NOMO-1 treated with dmso at 0.1 percent for 144 hours (cell line): Measurements from ENCODE around the gene ADD1.
A peak's percentile ranks its signal among the peaks of the same experiment; 100 is the strongest.
"Not testable (repeated sequence)": the region's sequence is repeated elsewhere in the genome, so short reads cannot be mapped to it uniquely, and the experiment has no call there.

Experiments
- DNase-seq: peaks from one replicate; lab custom pipeline; 2025; ENCODE audit not compliant: unreplicated experiment; lab: John Stamatoyannopoulos, UW

ADD1 gene

DNA sequence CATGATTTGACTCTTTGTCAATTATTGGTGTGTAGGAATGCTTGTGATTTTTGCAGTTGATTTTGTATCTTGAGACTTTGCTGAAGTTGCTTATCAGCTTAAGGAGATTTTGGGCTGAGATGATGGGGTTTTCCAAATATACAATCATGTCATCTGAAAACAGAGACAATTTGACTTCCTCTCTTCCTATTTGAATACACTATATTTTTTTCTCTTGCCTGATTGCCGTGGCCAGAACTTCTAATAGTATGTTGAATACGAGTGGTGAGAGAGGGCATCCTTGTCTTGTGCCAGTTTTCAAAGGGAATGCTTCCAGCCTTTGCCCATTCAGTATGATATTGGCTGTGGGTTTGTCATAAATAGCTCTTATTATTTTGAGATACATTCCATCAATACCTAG is 74.7 kb downstream of the ADD1 start:
- not testable (repeated sequence) for DNase-seq

DNA sequence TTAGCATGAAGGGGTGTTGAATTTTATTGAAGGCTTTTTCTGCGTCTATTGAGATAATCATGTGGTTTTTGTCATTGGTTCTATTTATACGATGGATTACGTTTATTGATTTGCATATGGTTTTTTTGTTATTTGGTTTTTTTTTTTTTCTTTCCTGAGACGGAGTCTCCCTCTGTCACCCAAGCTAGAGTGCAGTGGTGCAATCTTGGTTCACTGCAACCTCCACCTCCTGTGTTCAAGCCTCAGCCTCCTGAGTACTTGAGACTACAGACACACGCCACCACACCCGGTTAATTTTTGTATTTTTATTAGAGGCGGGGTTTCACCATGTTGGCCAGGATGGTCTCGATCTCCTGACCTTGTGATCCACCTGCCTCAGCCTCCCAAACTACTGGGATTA is 75.1 kb downstream of the ADD1 start:
- not testable (repeated sequence) for DNase-seq

DNA sequence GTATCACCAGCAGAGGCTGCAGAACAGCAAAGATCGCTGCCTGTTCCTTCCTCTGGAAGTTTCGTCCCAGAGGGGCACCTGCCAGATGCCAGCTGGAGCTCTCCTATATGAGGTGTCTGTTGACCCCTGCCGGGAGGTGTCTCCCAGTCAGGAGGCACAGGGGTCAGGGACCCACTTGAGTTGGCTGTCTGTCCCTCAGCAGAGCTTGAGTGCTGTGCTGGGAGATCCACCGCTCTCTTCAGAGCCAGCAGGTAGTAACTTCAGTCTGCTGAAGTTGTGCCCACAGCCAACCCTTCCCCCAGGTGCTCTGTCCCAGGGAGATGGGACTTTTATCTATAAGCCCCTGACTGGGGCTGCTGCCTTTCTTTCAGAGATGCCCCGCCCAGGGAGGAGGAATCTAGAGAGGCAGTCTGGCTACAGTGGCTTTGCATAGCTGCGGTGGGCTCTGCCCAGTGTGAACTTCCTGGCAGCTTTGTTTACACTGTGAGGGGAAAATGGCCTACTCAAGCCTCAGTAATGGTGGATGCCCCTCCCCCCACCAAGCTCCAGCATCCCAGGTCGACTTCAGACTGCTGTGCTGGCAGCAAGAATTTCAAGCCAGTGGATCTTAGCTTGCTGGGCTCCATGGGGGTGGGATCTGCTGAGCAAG is 78.9 kb downstream of the ADD1 start:
- not testable (repeated sequence) for DNase-seq

- DNase-seq = no peak
Observed at GRCh38 chr4:2923141-2923551, 79.5 kb downstream of the ADD1 start.

DNA sequence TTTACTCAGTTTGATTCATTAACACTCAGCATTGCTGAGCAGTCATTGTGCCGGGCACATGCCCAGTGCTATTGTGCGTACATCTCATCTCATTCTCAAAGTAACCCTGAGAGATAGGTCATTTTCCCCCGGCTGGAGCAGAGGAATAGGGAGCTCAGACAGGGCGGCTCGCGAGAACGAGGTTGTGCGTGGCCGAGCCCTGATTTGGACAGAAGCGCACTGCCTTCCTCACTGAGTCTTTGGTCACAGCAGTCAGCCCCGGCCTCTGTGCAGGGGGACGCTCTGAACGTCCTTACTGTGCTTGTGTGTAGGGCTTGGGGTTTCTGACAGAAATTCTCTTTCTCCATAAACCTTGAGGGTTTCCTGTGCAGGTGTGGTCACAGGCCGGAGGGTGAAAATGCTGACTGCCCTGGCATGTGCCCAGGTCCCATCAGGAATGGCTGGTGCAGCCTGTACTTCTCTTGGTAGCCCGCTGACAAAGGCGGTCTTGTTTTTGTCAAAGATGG is 80.1 kb downstream of the ADD1 start:
- no peak for DNase-seq

DNA sequence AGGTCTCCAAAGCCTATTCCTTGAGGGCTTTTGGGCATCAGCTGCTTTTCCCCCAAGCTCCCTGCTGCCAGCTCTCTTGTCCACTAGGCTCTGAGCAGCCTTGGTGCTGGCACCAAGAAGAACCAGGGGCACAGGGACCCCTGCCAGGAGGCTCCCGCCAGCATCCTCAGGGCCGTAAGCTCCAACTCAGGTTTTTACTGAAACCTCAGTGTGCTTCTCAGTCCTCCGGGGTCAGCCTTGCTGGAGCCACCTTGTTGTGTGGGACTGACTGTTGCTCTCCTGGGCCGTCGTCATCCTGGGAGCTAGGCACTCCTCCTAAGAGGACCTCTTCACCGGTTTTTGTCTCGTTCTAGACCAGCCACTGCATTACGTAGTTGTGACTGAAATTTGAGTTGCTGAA is 80.6 kb downstream of the ADD1 start:
- DNase-seq = no peak

DNA sequence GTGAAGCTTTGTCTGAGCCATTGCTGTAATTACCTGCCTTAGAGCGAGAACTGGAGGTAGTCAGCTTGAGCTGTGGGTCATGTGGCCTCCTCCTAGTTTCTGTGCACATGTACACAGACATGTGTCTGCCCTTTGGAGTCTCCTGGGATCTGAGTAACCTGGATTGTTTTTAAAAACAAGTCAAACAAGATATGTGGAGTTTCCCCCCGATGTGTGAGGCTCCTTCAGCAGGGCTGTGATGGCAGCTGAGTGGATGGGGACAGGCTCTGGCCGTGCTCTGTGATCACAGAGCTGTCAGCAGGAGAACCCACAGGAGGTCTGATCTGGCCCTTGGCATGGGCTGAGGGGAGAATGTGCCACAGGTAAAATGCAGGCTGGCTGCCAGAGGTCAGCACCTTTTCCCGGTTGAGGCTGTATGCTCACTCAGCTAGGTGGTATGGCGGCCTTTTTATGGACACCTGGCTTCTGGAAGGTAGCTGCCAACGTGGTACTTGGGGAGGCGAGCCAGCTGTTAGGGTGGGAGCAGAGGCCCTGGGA is 81.2 kb downstream of the ADD1 start:
- DNase-seq = no peak

GRCh38 chr4:2925496-2925895 is 81.9 kb downstream of the ADD1 start:
- no peak for DNase-seq

DNA sequence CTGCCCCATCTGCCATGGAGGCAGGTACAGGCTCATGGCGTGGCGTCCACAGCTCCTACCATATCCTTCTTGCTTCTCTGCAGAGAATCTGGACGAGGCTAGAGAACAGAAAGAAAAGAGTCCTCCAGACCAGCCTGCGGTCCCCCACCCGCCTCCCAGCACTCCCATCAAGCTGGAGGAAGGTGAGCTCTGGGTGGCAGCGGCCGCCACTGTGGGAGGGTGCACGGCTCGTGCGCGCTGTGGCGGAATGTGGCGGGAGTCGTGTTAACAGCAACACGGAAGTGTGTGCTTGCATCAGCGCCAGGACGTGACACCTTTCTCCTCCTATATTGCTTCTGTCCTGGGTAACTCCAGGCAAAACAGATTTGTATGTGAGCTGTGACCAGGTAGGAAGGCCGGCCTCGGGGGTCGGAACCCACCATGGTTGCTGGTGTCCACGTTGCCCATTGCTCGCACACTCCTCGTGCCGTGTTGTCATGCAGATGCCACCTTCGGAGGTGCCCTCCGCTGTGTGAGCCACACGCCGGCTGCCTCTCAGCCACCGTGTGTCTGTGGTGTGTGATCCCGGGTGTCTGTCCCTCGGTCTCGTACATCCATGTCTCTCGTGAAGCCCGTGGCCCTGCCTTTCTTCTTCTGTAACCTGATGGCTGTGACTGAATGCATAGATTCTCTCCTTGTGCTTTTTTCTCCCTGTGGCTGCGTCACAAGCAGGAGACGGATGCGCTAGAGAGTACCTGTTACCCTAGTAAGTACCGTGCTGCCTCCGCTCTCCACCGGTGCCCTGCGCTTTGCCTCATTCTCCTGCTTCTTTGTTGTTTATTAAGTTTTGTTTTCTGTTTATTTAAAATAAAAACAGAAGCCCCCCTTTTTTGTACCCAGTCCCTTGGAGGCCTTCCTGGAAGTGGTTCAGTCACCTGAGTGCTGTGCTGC is 82.6 kb downstream of the ADD1 start:
- DNase-seq = no peak

GRCh38 chr4:2927016-2927695 is 83.5 kb downstream of the ADD1 start:
- no peak for DNase-seq

GRCh38 chr4:2927696-2928075 is 84.0 kb downstream of the ADD1 start:
- DNase-seq = no peak

DNA sequence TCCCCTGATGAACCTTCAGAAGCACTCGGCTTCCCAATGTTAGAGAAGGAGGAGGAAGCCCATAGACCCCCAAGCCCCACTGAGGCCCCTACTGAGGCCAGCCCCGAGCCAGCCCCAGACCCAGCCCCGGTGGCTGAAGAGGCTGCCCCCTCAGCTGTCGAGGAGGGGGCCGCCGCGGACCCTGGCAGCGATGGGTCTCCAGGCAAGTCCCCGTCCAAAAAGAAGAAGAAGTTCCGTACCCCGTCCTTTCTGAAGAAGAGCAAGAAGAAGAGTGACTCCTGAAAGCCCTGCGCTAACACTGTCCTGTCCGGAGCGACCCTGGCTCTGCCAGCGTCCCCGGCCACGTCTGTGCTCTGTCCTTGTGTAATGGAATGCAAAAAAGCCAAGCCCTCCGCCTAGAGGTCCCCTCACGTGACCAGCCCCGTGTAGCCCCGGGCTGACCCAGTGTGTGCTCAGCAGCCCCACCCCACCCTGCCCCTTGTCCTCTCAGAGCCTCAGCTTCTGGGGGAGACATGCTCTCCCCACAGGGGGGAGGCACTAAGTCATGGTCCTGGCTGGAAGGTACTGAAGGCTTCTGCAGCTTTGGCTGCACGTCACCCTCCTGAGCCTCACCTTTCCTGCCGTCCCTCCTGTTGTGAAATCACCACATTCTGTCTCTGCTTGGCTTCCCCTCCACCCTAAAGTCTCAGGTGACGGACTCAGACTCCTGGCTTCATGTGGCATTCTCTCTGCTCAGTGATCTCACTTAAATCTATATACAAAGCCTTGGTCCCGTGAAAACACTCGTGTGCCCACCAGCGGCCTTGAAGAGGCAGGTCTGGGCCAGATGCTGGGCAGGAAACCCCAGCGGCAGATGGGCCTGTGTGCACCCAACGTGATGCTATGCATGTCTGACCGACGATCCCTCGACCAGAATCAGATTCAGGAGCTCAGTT is 84.9 kb downstream of the ADD1 start:
- no peak for DNase-seq

GRCh38 chr4:2929469-2929868 is 85.8 kb downstream of the ADD1 start:
- DNase-seq = no peak

GRCh38 chr4:2930135-2930757 is 86.6 kb downstream of the ADD1 start:
- no peak for DNase-seq

DNA sequence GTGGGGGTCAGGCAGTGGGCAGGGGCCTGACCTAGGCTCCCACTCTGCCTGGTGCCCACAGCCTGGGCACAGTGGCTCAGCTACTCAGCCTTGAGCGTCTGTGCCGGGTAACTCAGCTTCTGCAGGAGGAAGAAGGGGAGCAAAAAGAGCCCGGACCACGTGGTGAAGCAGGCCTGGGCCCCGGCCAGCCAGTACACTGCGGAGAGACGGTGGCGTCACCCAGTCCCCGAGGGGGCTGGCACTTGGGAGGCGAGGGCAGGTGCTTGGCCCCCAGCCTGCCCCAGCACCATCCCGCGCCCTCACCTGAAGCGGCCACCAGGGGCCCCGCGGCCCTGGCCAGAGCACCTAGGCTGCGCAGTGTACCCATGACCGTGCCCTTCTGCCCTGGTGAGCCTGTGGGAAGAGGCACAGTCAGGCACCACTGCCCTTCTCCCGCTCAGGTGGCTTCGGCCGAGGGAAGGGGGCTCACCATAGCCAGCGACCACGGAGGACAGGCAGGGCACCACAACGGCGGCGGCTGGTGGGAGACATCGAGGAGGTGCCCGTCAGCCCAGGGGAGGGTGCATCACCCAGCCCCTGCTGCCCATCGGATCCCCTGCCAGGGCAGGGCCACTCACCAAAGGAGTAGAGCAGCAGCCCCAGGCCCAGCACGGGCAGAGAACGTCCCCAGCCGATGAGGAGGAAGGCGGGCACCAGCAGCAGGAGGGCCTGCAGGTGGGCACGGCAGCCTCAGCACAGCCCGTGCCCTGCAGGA is 87.3 kb downstream of the ADD1 start:
- no peak for DNase-seq

DNA sequence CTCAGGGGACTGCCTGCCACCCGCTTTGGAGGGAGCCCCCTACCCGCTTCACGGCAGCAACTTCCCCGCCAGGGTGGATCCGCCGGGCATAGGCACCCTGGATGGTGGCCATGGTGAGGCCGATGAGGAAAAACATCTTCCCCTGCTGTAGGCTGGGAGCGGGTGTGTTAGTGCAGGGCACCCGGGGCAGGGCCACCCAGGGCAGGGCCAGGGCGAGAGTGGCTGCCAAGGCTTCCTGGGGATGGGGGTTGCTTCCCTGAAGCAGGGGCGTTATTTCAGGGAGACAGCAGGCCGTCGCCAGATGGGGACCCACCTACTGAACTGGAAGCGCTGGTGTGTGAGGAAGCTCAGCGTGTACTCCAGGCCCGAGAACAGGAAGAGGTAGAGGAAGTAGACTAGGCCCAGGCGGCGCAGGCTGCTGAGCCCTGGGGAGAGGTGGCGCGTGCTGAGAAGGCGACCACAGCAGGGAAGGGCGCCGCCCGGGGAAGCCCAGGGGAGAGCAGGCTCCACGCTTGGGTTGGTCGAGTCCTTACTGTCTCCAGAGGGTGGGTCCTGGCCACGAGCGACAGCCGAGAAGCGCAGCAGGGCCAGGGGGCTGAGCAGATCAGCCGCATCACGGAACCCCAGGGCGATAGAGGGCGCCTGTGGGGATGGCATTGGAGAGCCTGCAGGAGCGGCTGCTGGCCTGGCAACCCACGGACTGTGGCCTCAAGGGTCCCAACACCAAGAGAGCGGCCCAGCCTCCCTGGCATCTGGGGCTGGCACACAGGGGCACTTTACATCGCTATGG is 88.1 kb downstream of the ADD1 start:
- peak; percentile 86 for DNase-seq

DNA sequence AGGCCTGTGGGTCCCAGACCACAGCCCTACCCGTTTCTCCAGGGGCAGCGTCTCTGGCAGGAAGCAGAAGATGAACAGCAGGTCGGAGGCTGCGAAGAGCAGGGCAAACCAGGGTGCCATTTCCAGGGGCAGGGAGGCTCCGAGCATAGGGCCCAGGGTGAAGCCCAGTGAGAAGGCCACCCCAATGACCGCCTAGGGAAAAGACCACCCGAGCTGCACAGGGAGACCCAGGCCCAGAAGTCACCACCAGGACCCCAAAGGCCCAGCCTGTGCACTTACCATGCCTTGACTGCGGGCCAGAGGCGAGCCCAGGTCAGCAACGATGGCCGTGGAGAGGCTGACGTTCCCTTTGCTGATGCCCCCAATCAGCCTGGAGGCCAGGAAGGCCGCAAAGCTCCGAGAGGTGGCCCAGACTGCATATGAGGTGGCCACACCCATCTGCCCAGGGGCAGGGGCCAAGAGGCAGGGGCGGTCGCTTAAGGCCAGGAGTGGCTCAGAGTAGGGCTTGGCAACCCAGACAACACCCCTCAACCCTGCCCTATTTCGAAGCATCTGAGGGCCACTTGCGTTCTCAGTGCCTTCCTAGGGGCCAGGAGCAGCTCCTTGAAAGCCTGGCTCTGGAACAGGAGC is 88.8 kb downstream of the ADD1 start:
- DNase-seq = no peak
